ENCODE results near the gene MYOT. TPM values are rescaled to one million over a fixed set of nuclear protein-coding genes. Genes with fewer than 3 reads are reported as not detected.

Gene MYOT
- total RNA-seq, 1 experiment from 2014 or later = not detected

GRCh38 chr5:137822984-137823383, 44.7 kb upstream of the MYOT start:
- DNase-seq = no peak
- H4K20me1 ChIP-seq (ENCODE audit: insufficient read depth) = no peaks in the 10 kb centered on the region
- no peaks in the 10 kb centered on the region; the same call in 1 of the 2 replicates for H3K9me3 ChIP-seq (ENCODE audit: insufficient read depth, low read depth)
- intact Hi-C loops (cut with micrococcal nuclease; ENCODE audit: unreplicated experiment) = no loop called here
- H3K4me3 ChIP-seq = no peak overlapping the region
- H3K4me1 ChIP-seq (replicated peaks; ENCODE audit: insufficient read depth) = peaks cover 6% of the 10 kb centered on the region; the same call in 1 of the 2 replicates
- H2AFZ ChIP-seq = no peak overlapping the region
- no peaks in the 10 kb centered on the region for H3K79me2 ChIP-seq (ENCODE audit: low read depth)
- no TSS peak for BruUV-seq (replicated peaks)
- CTCF ChIA-PET = no interaction called here
- H3K36me3 ChIP-seq (ENCODE audit: low read depth) = no peaks in the 10 kb centered on the region
- H3F3A ChIP-seq (ENCODE audit: insufficient read depth, low read depth) = no peaks in the 10 kb centered on the region; the same call in 1 of the 2 replicates
- TF ChIP-seq EZH2 (IDR thresholded peaks at IDR 0.05; ENCODE audit: low read depth) (no peak), CTCF (conservative IDR thresholded peaks at IDR 0.05) (no peak)
- no peak overlapping the region for H3K4me2 ChIP-seq
- POLR2A ChIA-PET (ENCODE audit: unreplicated experiment) = no interaction called here
- H3K27ac ChIP-seq = no peak overlapping the region
- no peaks in the 10 kb centered on the region for H3K27me3 ChIP-seq (ENCODE audit: insufficient read depth, low read depth)
- 0 out of 2 replicates have a peak, but pooled peaks cover 4% of the 10 kb centered on the region for H3K9me2 ChIP-seq (ENCODE audit: insufficient read depth)

GRCh38 chr5:137825165-137825564, 42.5 kb upstream of the MYOT start:
- no peak overlapping the region for H2AFZ ChIP-seq
- CTCF ChIA-PET = interaction anchor here (0.9 kb wide), 1 partner anchor 46 kb away, joined by 3 read pairs; no protein-coding TSS in a partner anchor
- TF ChIP-seq EZH2 (IDR thresholded peaks at IDR 0.05; ENCODE audit: low read depth) (no peak), CTCF (conservative IDR thresholded peaks at IDR 0.05) (no peak)
- no peaks in the 10 kb centered on the region for H3K27me3 ChIP-seq (ENCODE audit: insufficient read depth, low read depth)
- H3K27ac ChIP-seq = no peak overlapping the region
- no peak overlapping the region for H3K4me3 ChIP-seq
- POLR2A ChIA-PET (ENCODE audit: unreplicated experiment) = no interaction called here
- no peak for DNase-seq
- H3K4me1 ChIP-seq (replicated peaks; ENCODE audit: insufficient read depth) = no peaks in the 10 kb centered on the region
- intact Hi-C loops (cut with micrococcal nuclease; ENCODE audit: unreplicated experiment) = no loop called here
- no peaks in the 10 kb centered on the region; the same call in 1 of the 2 replicates for H3K9me3 ChIP-seq (ENCODE audit: insufficient read depth, low read depth)
- no peaks in the 10 kb centered on the region for H3K79me2 ChIP-seq (ENCODE audit: low read depth)
- H3K9me2 ChIP-seq (ENCODE audit: insufficient read depth) = 0 out of 2 replicates have a peak, but pooled peaks cover 4% of the 10 kb centered on the region
- no TSS peak for BruUV-seq (replicated peaks)
- no peaks in the 10 kb centered on the region for H3K36me3 ChIP-seq (ENCODE audit: low read depth)
- no peak overlapping the region for H3K4me2 ChIP-seq
- no peaks in the 10 kb centered on the region; the same call in 1 of the 2 replicates for H3F3A ChIP-seq (ENCODE audit: insufficient read depth, low read depth)
- no peaks in the 10 kb centered on the region for H4K20me1 ChIP-seq (ENCODE audit: insufficient read depth)

GRCh38 chr5:137826067-137826466, 41.6 kb upstream of the MYOT start:
- no peaks in the 10 kb centered on the region for H3K4me1 ChIP-seq (replicated peaks; ENCODE audit: insufficient read depth)
- H3K27ac ChIP-seq = no peak overlapping the region
- H3K4me2 ChIP-seq = no peak overlapping the region
- DNase-seq = no peak
- no peaks in the 10 kb centered on the region for H4K20me1 ChIP-seq (ENCODE audit: insufficient read depth)
- H3K4me3 ChIP-seq = no peak overlapping the region
- no peaks in the 10 kb centered on the region for H3K36me3 ChIP-seq (ENCODE audit: low read depth)
- TF ChIP-seq EZH2 (IDR thresholded peaks at IDR 0.05; ENCODE audit: low read depth) (no peak), CTCF (conservative IDR thresholded peaks at IDR 0.05) (no peak)
- H2AFZ ChIP-seq = no peak overlapping the region
- no peaks in the 10 kb centered on the region for H3K79me2 ChIP-seq (ENCODE audit: low read depth)
- POLR2A ChIA-PET (ENCODE audit: unreplicated experiment) = interaction anchor here (0.7 kb wide), 1 partner anchor 34 kb away, joined by 5 read pairs; no protein-coding TSS in a partner anchor
- no peaks in the 10 kb centered on the region; the same call in 1 of the 2 replicates for H3K9me3 ChIP-seq (ENCODE audit: insufficient read depth, low read depth)
- H3K9me2 ChIP-seq (ENCODE audit: insufficient read depth) = 0 out of 2 replicates have a peak, but pooled peaks cover 4% of the 10 kb centered on the region
- no peaks in the 10 kb centered on the region for H3K27me3 ChIP-seq (ENCODE audit: insufficient read depth, low read depth)
- no peaks in the 10 kb centered on the region for H3F3A ChIP-seq (ENCODE audit: insufficient read depth, low read depth)
- CTCF ChIA-PET = interaction anchor here (0.9 kb wide), 1 partner anchor 47 kb away, joined by 3 read pairs; no protein-coding TSS in a partner anchor
- no TSS peak for BruUV-seq (replicated peaks)
- intact Hi-C loops (cut with micrococcal nuclease; ENCODE audit: unreplicated experiment) = no loop called here
